B cell (primary cell): Measurements from ENCODE around the gene SDF2L1.

Source experiments
- EZH2 ChIP-seq: IDR thresholded peaks from 2 replicates; pipeline ENCODE4 v1.6.1; 2012; ENCODE audit warnings: borderline replicate concordance, low read depth, mild to moderate bottlenecking, moderate library complexity, low read length; ENCODE audit not compliant: insufficient read depth, poor library complexity, severe bottlenecking
- TF ChIP-seq, protein P1 (sequence below): fragments of 200-600 bp; IDR thresholded peaks from one replicate; pipeline ENCODE4 v1.8.0; 2022; ENCODE audit warnings: antibody characterized with exemption, mild to moderate bottlenecking

DNA sequence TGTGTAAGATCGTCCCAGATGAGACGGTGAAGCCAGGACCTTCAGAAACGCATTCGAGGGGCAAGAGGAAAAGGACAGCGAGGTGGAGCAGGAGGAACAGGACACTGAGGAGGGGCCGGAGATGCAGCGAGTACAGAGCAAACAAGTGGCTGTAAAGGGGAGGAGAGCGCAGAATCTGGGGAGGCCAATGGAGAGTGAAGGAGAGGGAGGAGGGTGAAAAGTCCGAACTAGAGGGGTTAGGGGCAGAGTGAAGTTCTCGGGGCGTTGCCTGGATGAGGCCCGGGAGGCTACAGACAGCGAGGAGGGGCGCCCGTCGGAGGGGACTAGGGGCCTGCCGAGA, 14.9 kb downstream of the SDF2L1 start:
- TF ChIP-seq, protein P1, sequence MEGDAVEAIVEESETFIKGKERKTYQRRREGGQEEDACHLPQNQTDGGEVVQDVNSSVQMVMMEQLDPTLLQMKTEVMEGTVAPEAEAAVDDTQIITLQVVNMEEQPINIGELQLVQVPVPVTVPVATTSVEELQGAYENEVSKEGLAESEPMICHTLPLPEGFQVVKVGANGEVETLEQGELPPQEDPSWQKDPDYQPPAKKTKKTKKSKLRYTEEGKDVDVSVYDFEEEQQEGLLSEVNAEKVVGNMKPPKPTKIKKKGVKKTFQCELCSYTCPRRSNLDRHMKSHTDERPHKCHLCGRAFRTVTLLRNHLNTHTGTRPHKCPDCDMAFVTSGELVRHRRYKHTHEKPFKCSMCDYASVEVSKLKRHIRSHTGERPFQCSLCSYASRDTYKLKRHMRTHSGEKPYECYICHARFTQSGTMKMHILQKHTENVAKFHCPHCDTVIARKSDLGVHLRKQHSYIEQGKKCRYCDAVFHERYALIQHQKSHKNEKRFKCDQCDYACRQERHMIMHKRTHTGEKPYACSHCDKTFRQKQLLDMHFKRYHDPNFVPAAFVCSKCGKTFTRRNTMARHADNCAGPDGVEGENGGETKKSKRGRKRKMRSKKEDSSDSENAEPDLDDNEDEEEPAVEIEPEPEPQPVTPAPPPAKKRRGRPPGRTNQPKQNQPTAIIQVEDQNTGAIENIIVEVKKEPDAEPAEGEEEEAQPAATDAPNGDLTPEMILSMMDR: no peak
- TF ChIP-seq EZH2: no peak
